Activated T-helper 1 cell treated with anti-CD3 and anti-CD28 coated beads, Interleukin-12 subunit alpha, Interleukin-12 subunit beta, Interleukin-2, Interleukin-4 antibody, amounts not matched to agents 30 ng/mL and 10 ng/mL and 1 ng/mL, durations not matched to agents 14 hours and 24 hours and 36 hours (primary cell): ENCODE data around the gene APBB2. TPM values are rescaled to one million over a fixed set of nuclear protein-coding genes. Genes with fewer than 3 reads are reported as not detected.

Source experiments
- DNase-seq: peaks from one replicate; pipeline ENCODE4 v3.0.0; 2021; ENCODE audit warnings: low spot score
- H3K27ac Mint-ChIP-seq: one replicate; pipeline ENCODE4 v1.8.0; 2021; ENCODE audit warnings: mild to moderate bottlenecking, mixed read lengths
- H3K27me3 Mint-ChIP-seq: one replicate; pipeline ENCODE4 v1.8.0; 2022; ENCODE audit warnings: mild to moderate bottlenecking, moderate library complexity, mixed read lengths; ENCODE audit not compliant: insufficient read depth
- H3K36me3 Mint-ChIP-seq: one replicate; pipeline ENCODE4 v1.8.0; 2021; ENCODE audit warnings: low read depth, mixed read lengths
- H3K4me1 Mint-ChIP-seq: one replicate; pipeline ENCODE4 v1.8.0; 2021; ENCODE audit warnings: low read depth, mixed read lengths
- H3K4me3 Mint-ChIP-seq: one replicate; pipeline ENCODE4 v1.8.0; 2021; ENCODE audit warnings: mild to moderate bottlenecking, moderate library complexity, mixed read lengths
- H3K9me3 Mint-ChIP-seq: one replicate; pipeline ENCODE4 v1.8.0; 2021; ENCODE audit warnings: mixed read lengths
- intact Hi-C: fragments of 100-400 bp; cut with micrococcal nuclease; formaldehyde crosslinking; loops from one replicate; pipeline ENCODE4 v1.15.1; 2024
- total RNA-seq: library from RNA; stranded (reverse); gene quantifications from 2 replicates; pipeline ENCODE4 v1.2.3, GENCODE V29; 2022

Gene APBB2
- total RNA-seq, 1 donor from 2014 or later: 11.0 TPM

- no peaks in the 10 kb centered on the region for H3K9me3 Mint-ChIP-seq
- no peaks in the 10 kb centered on the region for H3K36me3 Mint-ChIP-seq
- no peak for DNase-seq
- H3K27me3 Mint-ChIP-seq: no peaks in the 10 kb centered on the region
- intact Hi-C loops: no loop called here
- H3K4me1 Mint-ChIP-seq: no peaks in the 10 kb centered on the region
- no peak overlapping the region for H3K4me3 Mint-ChIP-seq
- no peak overlapping the region for H3K27ac Mint-ChIP-seq
Observed at GRCh38 chr4:41145571-41146078, 68.7 kb downstream of the APBB2 start.

- no peak for DNase-seq
- Mint-ChIP-seq H3K36me3 (no peaks in the 10 kb centered on the region), H3K4me3 (no peak overlapping the region), H3K9me3 (no peaks in the 10 kb centered on the region), H3K27me3 (no peaks in the 10 kb centered on the region), H3K4me1 (no peaks in the 10 kb centered on the region), H3K27ac (no peak overlapping the region)
- intact Hi-C loops: no loop called here
Observed at GRCh38 chr4:41144812-41145211, 69.5 kb downstream of the APBB2 start.

GRCh38 chr4:41144040-41144379, 70.3 kb downstream of the APBB2 start:
- no peak overlapping the region for H3K4me3 Mint-ChIP-seq

GRCh38 chr4:41143311-41144039, 70.9 kb downstream of the APBB2 start:
- intact Hi-C loops: no loop called here

More at GRCh38 chr4:41144040-41144379, 70.3 kb downstream of the APBB2 start:
- Mint-ChIP-seq H3K36me3 (no peaks in the 10 kb centered on the region), H3K27ac (no peak overlapping the region), H3K27me3 (no peaks in the 10 kb centered on the region), H3K4me1 (no peaks in the 10 kb centered on the region), H3K9me3 (no peaks in the 10 kb centered on the region)
- intact Hi-C loops: no loop called here
- DNase-seq: no peak

GRCh38 chr4:41142376-41143310, 71.7 kb downstream of the APBB2 start:
- Mint-ChIP-seq H3K4me1 (no peaks in the 10 kb centered on the region), H3K36me3 (no peaks in the 10 kb centered on the region), H3K27me3 (no peaks in the 10 kb centered on the region), H3K27ac (no peak overlapping the region), H3K4me3 (no peak overlapping the region), H3K9me3 (no peaks in the 10 kb centered on the region)
- intact Hi-C loops: no loop called here
- DNase-seq: no peak

More at GRCh38 chr4:41143311-41144039, 70.9 kb downstream of the APBB2 start:
- no peaks in the 10 kb centered on the region for H3K9me3 Mint-ChIP-seq
- no peaks in the 10 kb centered on the region for H3K27me3 Mint-ChIP-seq
- DNase-seq: no peak
- H3K4me3 Mint-ChIP-seq: no peak overlapping the region
- H3K4me1 Mint-ChIP-seq: no peaks in the 10 kb centered on the region
- no peak overlapping the region for H3K27ac Mint-ChIP-seq
- no peaks in the 10 kb centered on the region for H3K36me3 Mint-ChIP-seq

- Mint-ChIP-seq H3K4me1 (no peaks in the 10 kb centered on the region), H3K27me3 (no peaks in the 10 kb centered on the region), H3K27ac (no peak overlapping the region), H3K4me3 (no peak overlapping the region), H3K36me3 (no peaks in the 10 kb centered on the region), H3K9me3 (no peaks in the 10 kb centered on the region)
- DNase-seq: no peak
- intact Hi-C loops: no loop called here
Observed at GRCh38 chr4:41141900-41142299, 72.4 kb downstream of the APBB2 start.

GRCh38 chr4:41140410-41140809, 73.9 kb downstream of the APBB2 start:
- DNase-seq: no peak
- Mint-ChIP-seq H3K4me3 (no peak overlapping the region), H3K4me1 (no peaks in the 10 kb centered on the region), H3K27me3 (no peaks in the 10 kb centered on the region), H3K27ac (no peak overlapping the region), H3K9me3 (no peaks in the 10 kb centered on the region), H3K36me3 (no peaks in the 10 kb centered on the region)
- intact Hi-C loops: no loop called here

- H3K4me1 Mint-ChIP-seq: no peaks in the 10 kb centered on the region
- DNase-seq: no peak
- no peaks in the 10 kb centered on the region for H3K27me3 Mint-ChIP-seq
- H3K36me3 Mint-ChIP-seq: no peaks in the 10 kb centered on the region
- H3K4me3 Mint-ChIP-seq: no peak overlapping the region
- no peaks in the 10 kb centered on the region for H3K9me3 Mint-ChIP-seq
- intact Hi-C loops: no loop called here
- H3K27ac Mint-ChIP-seq: no peak overlapping the region
Observed at GRCh38 chr4:41137879-41138278, 76.5 kb downstream of the APBB2 start.

GRCh38 chr4:41136456-41136855, 77.9 kb downstream of the APBB2 start:
- no peak for DNase-seq
- Mint-ChIP-seq H3K4me1 (no peaks in the 10 kb centered on the region), H3K4me3 (no peak overlapping the region), H3K36me3 (no peaks in the 10 kb centered on the region), H3K27ac (no peak overlapping the region), H3K9me3 (no peaks in the 10 kb centered on the region), H3K27me3 (no peaks in the 10 kb centered on the region)
- intact Hi-C loops: no loop called here

- intact Hi-C loops: no loop called here
- no peaks in the 10 kb centered on the region for H3K36me3 Mint-ChIP-seq
- no peak overlapping the region for H3K4me3 Mint-ChIP-seq
- DNase-seq: no peak
- H3K9me3 Mint-ChIP-seq: no peaks in the 10 kb centered on the region
- H3K27ac Mint-ChIP-seq: no peak overlapping the region
- no peaks in the 10 kb centered on the region for H3K4me1 Mint-ChIP-seq
- H3K27me3 Mint-ChIP-seq: no peaks in the 10 kb centered on the region
Observed at GRCh38 chr4:41135801-41136200, 78.5 kb downstream of the APBB2 start.

GRCh38 chr4:41134581-41134980, 79.8 kb downstream of the APBB2 start:
- Mint-ChIP-seq H3K9me3 (no peaks in the 10 kb centered on the region), H3K27ac (no peak overlapping the region), H3K36me3 (no peaks in the 10 kb centered on the region), H3K4me1 (no peaks in the 10 kb centered on the region), H3K27me3 (peaks cover 1% of the 10 kb centered on the region), H3K4me3 (no peak overlapping the region)
- intact Hi-C loops: no loop called here
- DNase-seq: no peak

GRCh38 chr4:41133454-41134018, 80.8 kb downstream of the APBB2 start:
- H3K9me3 Mint-ChIP-seq: no peaks in the 10 kb centered on the region
- no peaks in the 10 kb centered on the region for H3K4me1 Mint-ChIP-seq
- no peak for DNase-seq
- H3K27ac Mint-ChIP-seq: no peak overlapping the region
- intact Hi-C loops: no loop called here
- peaks cover 1% of the 10 kb centered on the region for H3K27me3 Mint-ChIP-seq
- no peak overlapping the region for H3K4me3 Mint-ChIP-seq
- H3K36me3 Mint-ChIP-seq: no peaks in the 10 kb centered on the region
